Esophagus muscularis mucosa (tissue), 4 donors: ENCODE data around the gene SNAPC1.

ENCODE experiments used
- EP300 ChIP-seq: sonication (generic); formaldehyde crosslinking; IDR thresholded peaks from one replicate; pipeline ENCODE4 v1.6.1; 2017; ENCODE audit warnings: antibody characterized with exemption
- POLR2A ChIP-seq: fragments of 450-650 bp; IDR thresholded peaks from one replicate; pipeline ENCODE4 v1.6.1; 2017; ENCODE audit warnings: antibody characterized with exemption, moderate library complexity, mild to moderate bottlenecking, low read depth
- TF ChIP-seq, protein P1 (sequence below), 3 experiments: fragments of 200-600 bp in 2 of 3; fragments of 450-650 bp in 1 of 3; sonication (generic) in 2 of 3; IDR thresholded peaks; one replicate each; pipeline ENCODE4 v1.5.1; 2017 to 2019; ENCODE audit warnings: antibody characterized with exemption in 3 of 3, mild to moderate bottlenecking in 2 of 3, moderate library complexity in 1 of 3

DNA sequence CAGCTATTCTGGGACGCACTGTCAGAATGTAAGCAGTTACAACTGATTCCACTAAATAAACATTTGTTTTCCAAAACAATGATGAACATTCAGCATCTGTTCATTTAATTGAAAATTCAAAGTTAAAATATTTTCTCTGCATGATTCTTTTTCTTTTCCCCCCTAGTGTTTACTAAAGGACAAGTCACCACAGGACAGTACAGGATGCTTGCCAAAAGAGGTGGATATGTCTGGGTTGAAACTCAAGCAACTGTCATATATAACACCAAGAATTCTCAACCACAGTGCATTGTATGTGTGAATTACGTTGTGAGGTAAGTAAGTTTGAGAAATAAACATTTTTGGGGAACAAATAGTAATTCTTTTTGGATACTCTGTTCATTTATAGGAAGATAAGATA, 28.2 kb upstream of the SNAPC1 start:
- TF ChIP-seq, protein P1, sequence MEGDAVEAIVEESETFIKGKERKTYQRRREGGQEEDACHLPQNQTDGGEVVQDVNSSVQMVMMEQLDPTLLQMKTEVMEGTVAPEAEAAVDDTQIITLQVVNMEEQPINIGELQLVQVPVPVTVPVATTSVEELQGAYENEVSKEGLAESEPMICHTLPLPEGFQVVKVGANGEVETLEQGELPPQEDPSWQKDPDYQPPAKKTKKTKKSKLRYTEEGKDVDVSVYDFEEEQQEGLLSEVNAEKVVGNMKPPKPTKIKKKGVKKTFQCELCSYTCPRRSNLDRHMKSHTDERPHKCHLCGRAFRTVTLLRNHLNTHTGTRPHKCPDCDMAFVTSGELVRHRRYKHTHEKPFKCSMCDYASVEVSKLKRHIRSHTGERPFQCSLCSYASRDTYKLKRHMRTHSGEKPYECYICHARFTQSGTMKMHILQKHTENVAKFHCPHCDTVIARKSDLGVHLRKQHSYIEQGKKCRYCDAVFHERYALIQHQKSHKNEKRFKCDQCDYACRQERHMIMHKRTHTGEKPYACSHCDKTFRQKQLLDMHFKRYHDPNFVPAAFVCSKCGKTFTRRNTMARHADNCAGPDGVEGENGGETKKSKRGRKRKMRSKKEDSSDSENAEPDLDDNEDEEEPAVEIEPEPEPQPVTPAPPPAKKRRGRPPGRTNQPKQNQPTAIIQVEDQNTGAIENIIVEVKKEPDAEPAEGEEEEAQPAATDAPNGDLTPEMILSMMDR (IDR thresholded peaks at IDR 0.05), result no peak
- no peak for TF ChIP-seq POLR2A
- TF ChIP-seq EP300, result no peak
